Fibroblast of villous mesenchyme (primary cell): ENCODE measurements around the gene ELP1. TPM values are rescaled to one million over a fixed set of nuclear protein-coding genes. Genes with fewer than 3 reads are reported as not detected.
A peak's percentile ranks its signal among the peaks of the same experiment; 100 is the strongest.

Source experiments
- DNase-seq: peaks from one replicate; pipeline ENCODE4 v3.0.0-alpha.2; 2010; ENCODE audit warnings: low read depth
- H3K4me3 ChIP-seq: 2 replicates; pipeline ENCODE4 v1.5.1; 2011; ENCODE audit warnings: low read depth, mild to moderate bottlenecking, low read length
- CTCF ChIP-seq: IDR thresholded peaks from 2 replicates; pipeline ENCODE4 v1.5.1; 2012; ENCODE audit warnings: low read depth, mild to moderate bottlenecking, low read length; ENCODE audit not compliant: insufficient read depth
- total RNA-seq: library from RNA; depleted of rRNA; stranded (reverse); fragments of >200 nt; gene quantifications from 2 replicates; pipeline ENCODE4 v1.2.3, GENCODE V29; 2012

The ELP1 gene
- total RNA-seq, 1 donor = 44.0 TPM

DNA sequence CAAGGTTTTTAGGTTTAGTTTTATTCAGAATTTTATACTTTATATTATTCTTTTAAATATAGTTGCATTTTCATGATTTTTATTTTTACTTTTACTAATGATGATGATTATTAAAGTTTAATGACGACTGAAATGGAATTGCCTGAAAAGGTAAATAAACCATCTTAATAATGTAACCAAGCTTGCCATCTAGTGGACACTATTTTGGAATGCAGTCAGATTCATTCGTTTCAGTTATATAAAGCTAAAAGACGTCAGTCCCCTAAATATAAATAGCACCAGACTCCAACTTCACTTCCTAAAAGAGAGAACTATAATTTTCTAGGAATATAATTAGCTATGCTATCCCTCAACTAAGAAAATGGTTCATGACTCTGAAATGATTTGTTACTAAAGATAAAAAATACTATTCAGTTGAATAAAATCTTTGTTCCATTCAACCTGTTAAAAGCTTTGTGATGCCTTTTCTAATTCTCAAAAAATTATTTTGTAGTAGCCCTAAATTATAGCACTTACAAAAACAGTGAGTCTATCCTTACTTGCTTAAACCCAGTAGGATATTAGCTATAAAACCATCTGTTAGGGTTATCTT is 20.2 kb upstream of the ELP1 start:
- DNase-seq = peak; percentile 73
- TF ChIP-seq CTCF = peak; percentile 63

GRCh38 chr9:108951578-108951977 is 17.7 kb upstream of the ELP1 start:
- H3K4me3 ChIP-seq = no peak overlapping the region
- no peak for TF ChIP-seq CTCF
- no peak for DNase-seq

More for the DNA sequence above, 20.2 kb upstream of the ELP1 start:
- H3K4me3 ChIP-seq = no peak overlapping the region

DNA sequence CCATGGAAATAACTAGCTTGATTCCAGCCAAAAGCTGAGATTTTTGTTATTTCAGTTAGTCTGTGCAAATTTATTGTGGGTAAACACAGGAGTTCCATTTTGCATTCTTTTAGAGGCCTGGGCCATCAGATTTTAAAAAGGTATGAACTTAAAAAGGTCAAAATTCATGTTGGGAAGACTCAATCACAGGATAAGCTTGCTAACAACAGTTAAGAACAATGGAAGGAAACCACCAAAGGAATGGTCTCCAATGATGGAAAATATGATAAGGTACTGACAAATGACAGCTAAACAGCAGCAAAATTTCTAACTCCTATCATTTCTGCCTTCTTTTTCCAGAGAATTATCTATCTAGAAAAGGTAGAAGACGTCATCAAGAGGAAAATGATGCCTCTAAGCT is 16.2 kb upstream of the ELP1 start:
- no peak overlapping the region for H3K4me3 ChIP-seq
- no peak for DNase-seq
- TF ChIP-seq CTCF = no peak

DNA sequence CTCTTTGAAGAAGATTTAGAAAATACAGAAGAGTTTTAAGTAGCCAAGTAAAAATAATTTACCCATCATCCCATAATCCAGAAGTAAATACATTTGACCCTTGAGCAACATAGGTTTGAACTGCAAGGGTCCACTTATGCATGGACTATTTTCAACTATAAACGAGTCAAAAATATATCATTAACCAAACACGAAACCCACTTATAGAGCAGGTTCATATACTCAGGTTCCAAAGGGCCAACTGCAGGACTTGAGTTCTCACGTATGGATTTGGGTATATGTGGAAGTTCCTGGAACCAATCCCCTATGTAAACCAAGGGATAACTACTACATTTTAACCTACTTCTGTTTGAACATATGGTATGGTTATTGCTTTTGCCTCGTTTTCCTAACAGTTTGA is 6.1 kb upstream of the ELP1 start:
- no peak for TF ChIP-seq CTCF
- DNase-seq = no peak
- H3K4me3 ChIP-seq = no peak overlapping the region

GRCh38 chr9:108937561-108938305 is 3.8 kb upstream of the ELP1 start:
- no peak overlapping the region for H3K4me3 ChIP-seq
- no peak for DNase-seq
- no peak for TF ChIP-seq CTCF

- H3K4me3 ChIP-seq = peak within 1 kb of the TSS; percentile 94
- no peak for TF ChIP-seq CTCF
- peak; percentile 81 for DNase-seq
These were observed 484 bp upstream of the ELP1 start, which contains the start of gene ABITRAM for GRCh38 chr9:108934323-108934893. Gene ABITRAM (plus strand): TSS chr9:108934400. CDS start chr9:108934487, 87 bp downstream.
